ENCODE data around the gene OTOP2.
"Not testable (repeated sequence)": the region's sequence is repeated elsewhere in the genome, so short reads cannot be mapped to it uniquely, and the experiment has no call there.

The OTOP2 gene

GRCh38 chr17:74975943-74976342 lies 51.9 kb downstream of the OTOP2 start:
- no peak for DNase-seq

- DNase-seq, result no peak
Measured at GRCh38 chr17:74977802-74978201, 53.7 kb downstream of the OTOP2 start.

GRCh38 chr17:74978240-74978639 lies 54.2 kb downstream of the OTOP2 start:
- no peak for DNase-seq

- no peak for DNase-seq
Measured at GRCh38 chr17:74979408-74980146, 55.5 kb downstream of the OTOP2 start.

GRCh38 chr17:74981318-74981978 lies 57.4 kb downstream of the OTOP2 start:
- DNase-seq, result no peak

DNA sequence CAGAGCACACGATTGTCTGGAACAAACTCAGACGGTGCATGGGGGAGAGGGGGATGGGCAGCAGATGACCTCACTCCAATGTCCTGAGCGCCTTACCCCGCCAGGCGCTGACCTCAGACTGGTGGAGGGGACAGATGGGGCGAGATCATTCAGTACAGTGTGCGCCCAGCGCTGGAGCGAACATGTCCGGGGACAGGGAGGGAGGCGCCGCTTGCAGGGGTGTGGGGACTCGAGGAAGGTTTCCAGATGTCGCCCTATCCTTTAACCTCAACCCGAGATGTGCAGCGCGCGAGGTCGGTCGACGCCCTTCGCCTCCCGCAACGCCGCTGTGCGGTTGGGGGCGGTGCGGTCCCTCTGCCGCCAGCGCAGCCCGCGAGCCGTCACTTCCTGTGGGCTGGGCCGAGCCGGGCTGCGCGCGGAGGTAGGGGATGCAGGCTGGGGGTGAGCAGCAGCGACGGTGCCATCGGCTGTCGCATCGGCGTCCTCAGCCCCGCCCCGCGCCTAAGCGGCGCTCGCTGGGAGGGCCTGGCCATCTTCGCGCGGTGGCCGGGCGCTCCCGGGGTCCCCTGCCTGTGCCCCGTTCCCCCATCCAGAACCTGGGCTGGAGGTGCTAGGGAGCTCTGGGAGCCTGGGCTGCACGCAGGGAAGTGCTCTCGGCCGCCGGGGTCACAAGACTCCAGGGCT lies 58.0 kb downstream of the OTOP2 start:
- DNase-seq, result peak; percentile 72

- DNase-seq, result not testable (repeated sequence)
Measured at GRCh38 chr17:74982663-74983313, 58.7 kb downstream of the OTOP2 start.
